Panc1 (cell line): ENCODE measurements around the gene DPH2. TPM values are rescaled to one million over a fixed set of nuclear protein-coding genes. Genes with fewer than 3 reads are reported as not detected.

Experiments used
- ATAC-seq: fragments of 200-7000 bp; cut with Tn5 transposase; 2 replicates; pipeline ENCODE4 v1.9.1; 2020; ENCODE audit warnings: mild to moderate bottlenecking, moderate library complexity
- BruUV-seq: library from RNA; stranded (reverse); fragments of 400-500 nt; replicated peaks from 2 replicates; lab custom pipeline; 2021; lab: Mats Ljungman, UMichigan
- CTCF ChIA-PET: fragments of 300-600 bp; sonication (Branson Sonifier 250); formaldehyde crosslinking; loops from one replicate; lab custom pipeline; 2022; ENCODE audit warnings: antibody characterized with exemption; lab: Charles Lee
- POLR2A ChIA-PET: fragments of 300-600 bp; sonication (Branson Sonifier 250); formaldehyde crosslinking; loops from one replicate; lab custom pipeline; 2022; ENCODE audit warnings: antibody characterized with exemption; lab: Charles Lee
- DNase-seq: peaks from one replicate; pipeline ENCODE4 v3.0.0-alpha.2; 2010; ENCODE audit warnings: low read depth, low spot score
- H3K27ac ChIP-seq: 2 replicates; pipeline ENCODE4 v1.5.1; 2011; ENCODE audit warnings: mild to moderate bottlenecking, low read length, inconsistent platforms
- H3K27me3 ChIP-seq: fragments of 200-500 bp; sonication (Bioruptor generic); 2 replicates; pipeline ENCODE4 v1.6.0; 2014; ENCODE audit warnings: low read length, inconsistent platforms; ENCODE audit not compliant: control insufficient read depth, insufficient read depth
- H3K36me3 ChIP-seq: fragments of 200-500 bp; sonication (Bioruptor generic); 2 replicates; pipeline ENCODE4 v1.5.1; 2014; ENCODE audit warnings: inconsistent platforms, mild to moderate bottlenecking, low read length, moderate library complexity; ENCODE audit not compliant: control insufficient read depth, insufficient read depth
- H3K4me1 ChIP-seq: 2 replicates; pipeline ENCODE4 v1.5.1; 2011; ENCODE audit warnings: inconsistent platforms, mild to moderate bottlenecking, low read length, moderate library complexity; ENCODE audit not compliant: control insufficient read depth, insufficient read depth
- H3K4me3 ChIP-seq, 2 experiments: 2 replicates each; pipeline ENCODE4 v1.5.1; 2011 to 2012; ENCODE audit warnings: low read depth in 2 of 2, low read length in 2 of 2, mild to moderate bottlenecking in 2 of 2, inconsistent platforms in 1 of 2, moderate library complexity in 1 of 2
- H3K9me3 ChIP-seq: fragments of 200-500 bp; sonication (Bioruptor generic); 2 replicates; pipeline ENCODE4 v1.5.1; 2014; ENCODE audit warnings: low read depth, mild to moderate bottlenecking, inconsistent platforms, low read length, moderate library complexity; ENCODE audit not compliant: control insufficient read depth, insufficient read depth
- POLR2AphosphoS5 ChIP-seq: IDR thresholded peaks from 2 replicates; pipeline ENCODE4 v1.6.1; 2012; ENCODE audit warnings: mild to moderate bottlenecking, low read depth, low read length, moderate library complexity
- REST ChIP-seq, 2 experiments: IDR thresholded peaks; 2 replicates each; pipeline ENCODE4 v1.6.1; 2011 to 2012; ENCODE audit warnings: low read depth in 2 of 2, control low read depth in 1 of 2, low read length in 1 of 2, mild to moderate bottlenecking in 1 of 2, moderate library complexity in 1 of 2; ENCODE audit not compliant: insufficient read depth in 1 of 2
- SIN3A ChIP-seq: IDR thresholded peaks from 2 replicates; pipeline ENCODE4 v1.6.1; 2012; ENCODE audit warnings: low read depth, mild to moderate bottlenecking, low read length, moderate library complexity, borderline replicate concordance; ENCODE audit not compliant: insufficient read depth
- TCF7L2 ChIP-seq: IDR thresholded peaks from 2 replicates; pipeline ENCODE4 v1.6.1; 2011; ENCODE audit warnings: mild to moderate bottlenecking, low read depth, low read length, inconsistent platforms
- in situ Hi-C: cut with HindIII; loops from 2 replicates; pipeline ENCODE4 v1.10.0; 2016; ENCODE audit warnings: low sequenced_read_pairs, low pct_unique_long_range_greater_than_20kb
- intact Hi-C: fragments of 100-400 bp; cut with micrococcal nuclease; formaldehyde crosslinking; loops from one replicate; pipeline ENCODE4 v1.10.0; 2022; ENCODE audit not compliant: unreplicated experiment
- total RNA-seq: library from RNA; stranded (reverse); gene quantifications from one replicate; pipeline ENCODE4 v1.2.1, GENCODE V29; 2021; ENCODE audit not compliant: unreplicated experiment
- TF ChIP-seq, protein P1 (sequence below): fragments of 450-650 bp; IDR thresholded peaks from 2 replicates; pipeline ENCODE4 v1.5.1; 2017; ENCODE audit warnings: mild to moderate bottlenecking

Gene DPH2
- total RNA-seq, 1 experiment from 2014 or later = 76.0 TPM

GRCh38 chr1:43951021-43951985 lies 18.5 kb upstream of the DPH2 start:
- no peak overlapping the region for H3K27ac ChIP-seq
- DNase-seq = no peak
- ChIA-PET CTCF (interaction anchor here (0.6 to 0.7 kb wide), 2 partner anchors 16 to 185 kb away, joined by 4 to 6 read pairs; no protein-coding TSS in a partner anchor), POLR2A (no interaction called here)
- no peaks in the 10 kb centered on the region for H3K9me3 ChIP-seq
- TSS peak; percentile 47 for BruUV-seq
- H3K27me3 ChIP-seq = no peaks in the 10 kb centered on the region
- peaks cover 4% of the 10 kb centered on the region; the same call in 1 of the 2 replicates for H3K36me3 ChIP-seq
- TF ChIP-seq, protein P1, sequence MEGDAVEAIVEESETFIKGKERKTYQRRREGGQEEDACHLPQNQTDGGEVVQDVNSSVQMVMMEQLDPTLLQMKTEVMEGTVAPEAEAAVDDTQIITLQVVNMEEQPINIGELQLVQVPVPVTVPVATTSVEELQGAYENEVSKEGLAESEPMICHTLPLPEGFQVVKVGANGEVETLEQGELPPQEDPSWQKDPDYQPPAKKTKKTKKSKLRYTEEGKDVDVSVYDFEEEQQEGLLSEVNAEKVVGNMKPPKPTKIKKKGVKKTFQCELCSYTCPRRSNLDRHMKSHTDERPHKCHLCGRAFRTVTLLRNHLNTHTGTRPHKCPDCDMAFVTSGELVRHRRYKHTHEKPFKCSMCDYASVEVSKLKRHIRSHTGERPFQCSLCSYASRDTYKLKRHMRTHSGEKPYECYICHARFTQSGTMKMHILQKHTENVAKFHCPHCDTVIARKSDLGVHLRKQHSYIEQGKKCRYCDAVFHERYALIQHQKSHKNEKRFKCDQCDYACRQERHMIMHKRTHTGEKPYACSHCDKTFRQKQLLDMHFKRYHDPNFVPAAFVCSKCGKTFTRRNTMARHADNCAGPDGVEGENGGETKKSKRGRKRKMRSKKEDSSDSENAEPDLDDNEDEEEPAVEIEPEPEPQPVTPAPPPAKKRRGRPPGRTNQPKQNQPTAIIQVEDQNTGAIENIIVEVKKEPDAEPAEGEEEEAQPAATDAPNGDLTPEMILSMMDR = no peak
- TF ChIP-seq SIN3A (no peak), REST (IDR thresholded peaks at IDR 0.05; ENCODE audit: insufficient read depth in 1 of 2, low read depth in 2 of 2, low read length in 1 of 2) (no peak), POLR2AphosphoS5 (no peak), TCF7L2 (no peak)
- intact Hi-C loops (no loop called here), in situ Hi-C loops (no loop called here)
- ATAC-seq = no peak
- peaks cover 12% of the 10 kb centered on the region for H3K4me1 ChIP-seq
- H3K4me3 ChIP-seq = no peak overlapping the region

GRCh38 chr1:43952731-43953346 lies 17.0 kb upstream of the DPH2 start:
- in situ Hi-C loops (no loop called here), intact Hi-C loops (no loop called here)
- Histone ChIP-seq H3K27ac (no peak overlapping the region), H3K4me1 (peaks cover 8% of the 10 kb centered on the region), H3K9me3 (no peaks in the 10 kb centered on the region), H3K4me3 (no peak overlapping the region), H3K27me3 (no peaks in the 10 kb centered on the region), H3K36me3 (no peaks in the 10 kb centered on the region)
- ATAC-seq = no peak
- no peak for TF ChIP-seq TCF7L2
- no peak for TF ChIP-seq SIN3A
- POLR2A ChIA-PET = interaction anchor here (0.6 kb wide), 1 partner anchor 224 kb away, joined by 4 read pairs; no protein-coding TSS in a partner anchor
- no TSS peak for BruUV-seq
- DNase-seq = no peak
- CTCF ChIA-PET = interaction anchor here (1.2 kb wide), 1 partner anchor 18 kb away, joined by 3 read pairs; no protein-coding TSS in a partner anchor
